Uterus (tissue), 4 donors: Measurements from ENCODE around the gene NKD2. TPM values are rescaled to one million over a fixed set of nuclear protein-coding genes. Genes with fewer than 3 reads are reported as not detected.
A peak's percentile ranks its signal among the peaks of the same experiment; 100 is the strongest.

ENCODE experiments used
- DNase-seq, 2 donors: peaks; one replicate each; pipeline ENCODE4 v3.0.0-alpha.2; 2019 to 2020
- H3K27ac ChIP-seq, 2 donors: fragments of 200-600 bp; sonication (generic); 1 replicate in 1 of 2; 2 replicates in 1 of 2; pipeline ENCODE4 v1.5.1; 2016 to 2018
- H3K27me3 ChIP-seq, 2 donors: fragments of 200-600 bp; sonication (generic); one replicate each; pipeline ENCODE4 v1.5.1; 2018 to 2019; ENCODE audit warnings: control low read depth in 1 of 2
- H3K36me3 ChIP-seq, 2 donors: fragments of 200-600 bp; sonication (generic); one replicate each; pipeline ENCODE4 v1.5.1; 2019; ENCODE audit warnings: control low read depth in 1 of 2
- H3K4me1 ChIP-seq, 2 donors: fragments of 200-600 bp; sonication (generic); one replicate each; pipeline ENCODE4 v1.5.1; 2018 to 2019; ENCODE audit warnings: control low read depth in 1 of 2
- H3K4me3 ChIP-seq, 2 donors: fragments of 200-600 bp; sonication (generic); 1 replicate in 1 of 2; 2 replicates in 1 of 2; pipeline ENCODE4 v1.5.1; 2018 to 2019; ENCODE audit warnings: mild to moderate bottlenecking in 1 of 2
- H3K9me3 ChIP-seq, 2 donors: fragments of 200-600 bp; sonication (generic); one replicate each; pipeline ENCODE4 v1.5.1; 2019; ENCODE audit warnings: control low read depth in 1 of 2
- CTCF ChIP-seq, 4 experiments: fragments of 200-600 bp in 2 of 4; fragments of 450-650 bp in 2 of 4; sonication (generic) in 2 of 4; IDR thresholded peaks; one replicate each; pipeline ENCODE4 v1.5.1; 2016 to 2019; ENCODE audit warnings: antibody characterized with exemption in 4 of 4, mild to moderate bottlenecking in 2 of 4, moderate library complexity in 1 of 4
- POLR2A ChIP-seq, 2 donors: fragments of 450-650 bp; IDR thresholded peaks; one replicate each; pipeline ENCODE4 v1.6.1; 2016; ENCODE audit warnings: antibody characterized with exemption in 2 of 2, mild to moderate bottlenecking in 1 of 2, moderate library complexity in 1 of 2
- intact Hi-C: fragments of 100-400 bp; cut with DNase I; formaldehyde crosslinking; loops from one replicate; pipeline ENCODE4 v1.15.1; 2023; ENCODE audit warnings: low total_unique reads
- total RNA-seq, 4 donors: library from RNA; depleted of rRNA in 3 of 4; stranded (reverse); fragments of >200 nt in 3 of 4; gene quantifications; one replicate each; pipeline versions ENCODE4 v1.1.0 to v1.2.4, GENCODE V29; 2014 to 2023
- donor health status: DM: yes; HTN: yes; CAD: no.

NKD2 gene
- total RNA-seq, 4 donors from 2014 or later, result 2.5 to 11.1 TPM; not detected in 2

GRCh38 chr5:1009359-1010180 is 968 bp downstream of the NKD2 start:
- H3K4me3 ChIP-seq, result peak overlapping the region in 1 of 2 donors; percentile 27
- no peak overlapping the region for H3K27ac ChIP-seq
- DNase-seq, result peak in 1 of 2 donors; percentile 6
- H3K27me3 ChIP-seq, result peaks cover 4 to 9% of the 10 kb centered on the region in 2 donors
- H3K9me3 ChIP-seq, result no peaks in the 10 kb centered on the region
- no peaks in the 10 kb centered on the region for H3K36me3 ChIP-seq
- intact Hi-C loops, result no loop called here
- TF ChIP-seq POLR2A (IDR thresholded peaks at IDR 0.05) (no peak), CTCF (IDR thresholded peaks at IDR 0.05) (no peak)
- H3K4me1 ChIP-seq, result peaks cover 0 to 9% of the 10 kb centered on the region in 2 donors

- H3K4me3 ChIP-seq, result no peak overlapping the region
- no peak overlapping the region for H3K27ac ChIP-seq
- H3K9me3 ChIP-seq, result no peaks in the 10 kb centered on the region
- no peaks in the 10 kb centered on the region for H3K36me3 ChIP-seq
- DNase-seq, result no peak
- H3K4me1 ChIP-seq, result peaks cover 0 to 9% of the 10 kb centered on the region in 2 donors
- intact Hi-C loops, result no loop called here
- TF ChIP-seq POLR2A (IDR thresholded peaks at IDR 0.05) (no peak), CTCF (IDR thresholded peaks at IDR 0.05) (no peak)
- peaks cover 4 to 9% of the 10 kb centered on the region in 2 donors for H3K27me3 ChIP-seq
These were observed 1.5 kb downstream of the NKD2 start for GRCh38 chr5:1010181-1010510.

GRCh38 chr5:1010641-1011046 is 2.0 kb downstream of the NKD2 start:
- intact Hi-C loops, result no loop called here
- Histone ChIP-seq H3K36me3 (no peaks in the 10 kb centered on the region), H3K9me3 (no peaks in the 10 kb centered on the region), H3K4me1 (peaks cover 0 to 9% of the 10 kb centered on the region in 2 donors), H3K27me3 (peaks cover 4 to 9% of the 10 kb centered on the region in 2 donors), H3K27ac (no peak overlapping the region), H3K4me3 (no peak overlapping the region)
- no peak for DNase-seq
- TF ChIP-seq CTCF (IDR thresholded peaks at IDR 0.05), result no peak
- TF ChIP-seq POLR2A (IDR thresholded peaks at IDR 0.05), result no peak

GRCh38 chr5:1011226-1011631 is 2.6 kb downstream of the NKD2 start:
- H3K27me3 ChIP-seq, result peaks cover 4 to 9% of the 10 kb centered on the region in 2 donors
- H3K4me1 ChIP-seq, result peaks cover 0 to 9% of the 10 kb centered on the region in 2 donors
- no peak overlapping the region for H3K4me3 ChIP-seq
- DNase-seq, result no peak
- intact Hi-C loops, result no loop called here
- H3K36me3 ChIP-seq, result no peaks in the 10 kb centered on the region
- H3K27ac ChIP-seq, result no peak overlapping the region
- no peak for TF ChIP-seq CTCF (IDR thresholded peaks at IDR 0.05)
- TF ChIP-seq POLR2A (IDR thresholded peaks at IDR 0.05), result no peak
- H3K9me3 ChIP-seq, result no peaks in the 10 kb centered on the region

- Histone ChIP-seq H3K27ac (no peak overlapping the region), H3K9me3 (no peaks in the 10 kb centered on the region), H3K4me3 (no peak overlapping the region), H3K27me3 (peaks cover 4 to 9% of the 10 kb centered on the region in 2 donors), H3K4me1 (peaks cover 0 to 9% of the 10 kb centered on the region in 2 donors), H3K36me3 (no peaks in the 10 kb centered on the region)
- TF ChIP-seq POLR2A (IDR thresholded peaks at IDR 0.05), result no peak
- no peak for TF ChIP-seq CTCF (IDR thresholded peaks at IDR 0.05)
- intact Hi-C loops, result no loop called here
- no peak for DNase-seq
These were observed 3.2 kb downstream of the NKD2 start for GRCh38 chr5:1011741-1012312.
